Germinal center (tissue), 1 donor: ENCODE results near the gene HIVEP3.
"Not testable (repeated sequence)": the region's sequence is repeated elsewhere in the genome, so short reads cannot be mapped to it uniquely, and the experiment has no call there.

ENCODE experiments used
- DNase-seq: peaks from one replicate; pipeline ENCODE4 v3.0.0; 2012; ENCODE audit warnings: mixed read lengths, low spot score

Gene HIVEP3

DNA sequence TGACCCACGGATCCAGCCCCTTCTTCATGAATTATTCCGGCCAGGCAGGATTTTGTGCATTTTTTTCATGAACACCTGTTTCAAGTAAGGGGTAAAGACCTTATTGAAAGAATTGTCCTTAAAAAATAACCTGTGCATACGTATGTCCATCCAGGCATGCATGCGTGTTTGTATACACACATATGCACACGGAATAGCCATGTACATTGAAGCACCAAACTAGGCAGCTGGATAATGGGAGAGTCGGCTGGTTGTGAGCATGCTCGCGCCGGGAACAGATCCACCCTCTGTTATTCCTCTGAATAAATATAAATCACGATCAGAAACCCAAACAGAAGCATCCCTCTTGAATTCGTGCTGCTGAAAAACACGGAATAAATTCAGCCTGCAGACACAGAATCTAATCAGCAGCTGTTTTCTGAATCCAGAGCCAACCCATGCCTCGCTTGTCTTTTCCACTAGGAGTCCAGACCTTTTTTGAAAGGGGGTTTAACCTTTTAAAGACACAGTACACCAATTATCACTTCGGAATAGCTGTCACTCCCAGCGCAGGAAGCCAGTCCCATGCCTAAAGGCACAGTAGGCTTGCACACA, at the start of gene HIVEP3:
Gene HIVEP3, minus strand, starts transcription at position 473 of the 594 bp plus-strand sequence.
- no peak for DNase-seq

DNA sequence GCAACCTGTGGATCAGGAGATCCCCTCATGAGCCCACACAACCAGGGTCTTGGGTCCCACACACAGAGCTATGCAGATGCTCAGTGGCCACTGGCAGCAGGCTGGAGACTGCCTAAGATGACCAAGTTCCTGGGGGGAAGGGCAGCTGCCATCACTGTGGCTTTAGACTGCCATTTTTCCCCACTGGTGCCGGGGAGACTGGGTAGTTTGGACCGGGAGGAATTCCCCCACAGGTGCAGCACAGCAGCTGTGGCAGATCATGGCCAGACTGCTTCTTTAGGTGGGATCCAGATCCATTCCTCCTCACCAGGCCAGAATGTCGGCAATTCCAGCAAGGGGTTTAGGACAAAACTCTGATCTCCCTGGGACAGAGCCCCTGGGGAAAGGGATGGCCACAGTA, 45.7 kb upstream of the HIVEP3 start:
- no peak for DNase-seq

DNA sequence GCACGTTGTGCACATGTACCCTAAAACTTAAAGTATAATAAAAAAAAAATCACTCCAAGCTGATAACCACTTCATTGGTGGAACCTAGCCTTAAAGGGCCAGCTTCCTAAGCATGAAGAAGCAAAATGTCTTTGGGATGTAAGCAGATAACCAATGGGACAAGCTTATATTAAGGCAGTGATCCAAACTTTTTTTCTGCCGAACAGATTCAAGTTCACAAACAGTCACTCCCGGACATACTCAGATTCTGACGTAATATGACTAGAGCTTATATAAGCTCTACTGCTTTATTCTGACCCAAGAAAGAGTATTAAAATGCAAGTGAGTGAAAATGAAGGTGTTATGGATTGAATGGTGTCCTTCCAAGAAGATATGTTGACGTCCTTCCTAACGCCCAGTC, 44.9 kb upstream of the HIVEP3 start:
- DNase-seq: no peak

DNA sequence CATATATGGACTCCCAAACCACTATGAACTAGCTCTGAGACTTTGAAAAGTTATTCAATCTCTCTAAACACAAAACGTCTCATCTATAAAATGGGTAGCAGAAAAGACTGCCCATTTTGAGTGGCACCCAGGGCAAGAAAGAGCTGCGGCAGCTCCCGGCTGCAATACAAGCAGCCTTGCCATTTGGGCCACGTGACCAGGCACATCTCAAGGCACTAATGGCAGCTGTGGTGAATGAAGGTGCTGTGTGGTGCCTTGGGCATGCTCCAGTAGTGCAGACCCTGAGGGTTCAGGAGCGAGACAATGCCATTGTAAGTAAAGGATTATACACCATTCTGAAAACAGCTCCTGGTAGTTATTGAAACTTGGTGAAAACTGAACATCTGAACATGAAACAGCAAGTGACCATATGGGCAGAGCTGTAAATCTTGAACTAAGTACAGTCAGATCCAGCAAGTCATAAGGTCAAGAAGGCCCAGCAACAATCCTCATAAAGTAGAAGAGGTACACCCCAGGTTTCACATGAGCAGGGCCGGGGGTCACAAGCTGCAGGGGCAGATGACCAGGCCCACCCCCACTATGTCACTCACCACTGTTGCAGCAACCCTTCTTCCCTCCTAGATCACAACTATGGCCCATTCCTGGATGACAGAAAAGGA, 39.4 kb upstream of the HIVEP3 start:
- DNase-seq: no peak

DNA sequence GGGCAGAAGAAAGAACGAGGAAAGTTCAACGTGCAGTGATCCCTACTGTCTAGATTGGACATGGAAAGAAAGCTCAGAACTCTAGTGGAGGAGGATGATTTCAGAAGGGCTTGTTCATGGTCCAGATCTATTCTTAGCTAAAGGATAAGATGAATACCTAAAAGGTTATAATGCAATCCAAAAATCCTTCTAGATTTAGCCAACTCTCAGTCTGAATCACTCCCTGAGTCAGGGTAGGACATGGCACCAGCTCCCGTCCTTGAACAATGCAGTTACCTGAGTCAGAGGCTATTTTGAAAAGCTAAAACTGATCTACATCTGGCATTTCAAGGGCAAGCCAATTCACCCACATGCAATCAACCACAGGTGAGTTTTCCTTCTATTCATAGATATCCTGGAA, 38.8 kb upstream of the HIVEP3 start:
- DNase-seq: no peak

DNA sequence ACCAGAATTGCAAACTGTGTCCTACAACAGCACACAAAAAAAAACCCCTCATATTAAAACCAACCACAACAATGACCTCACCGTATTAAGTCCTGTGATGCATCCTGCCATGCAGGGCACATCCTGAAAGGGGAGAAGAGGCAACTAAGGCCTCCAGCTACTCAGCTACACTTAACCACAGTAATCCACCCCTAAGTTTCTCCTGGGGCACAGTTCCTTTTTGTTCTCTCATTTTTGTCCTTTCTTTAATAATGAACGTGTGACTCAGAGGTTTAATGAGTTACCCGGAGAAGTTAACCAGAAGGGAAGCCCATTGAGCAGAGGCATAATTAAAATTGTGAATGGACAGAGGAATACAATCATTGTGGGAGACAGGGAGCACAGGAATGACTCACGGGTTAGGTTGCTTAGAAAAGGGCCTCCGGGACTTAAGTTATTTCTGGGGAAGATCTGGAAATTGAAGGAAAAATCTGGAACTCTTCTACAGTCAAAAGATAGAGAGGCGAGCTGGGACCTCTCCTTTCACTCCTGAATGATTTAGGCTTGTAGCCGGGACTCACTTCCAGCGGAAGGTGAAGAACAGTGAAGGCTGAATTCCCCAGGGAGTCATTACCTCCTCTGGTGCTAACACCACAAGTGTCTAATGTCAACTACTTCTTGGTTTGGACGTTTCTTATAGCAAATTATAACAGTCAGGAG, 36.9 kb upstream of the HIVEP3 start:
- no peak for DNase-seq

DNA sequence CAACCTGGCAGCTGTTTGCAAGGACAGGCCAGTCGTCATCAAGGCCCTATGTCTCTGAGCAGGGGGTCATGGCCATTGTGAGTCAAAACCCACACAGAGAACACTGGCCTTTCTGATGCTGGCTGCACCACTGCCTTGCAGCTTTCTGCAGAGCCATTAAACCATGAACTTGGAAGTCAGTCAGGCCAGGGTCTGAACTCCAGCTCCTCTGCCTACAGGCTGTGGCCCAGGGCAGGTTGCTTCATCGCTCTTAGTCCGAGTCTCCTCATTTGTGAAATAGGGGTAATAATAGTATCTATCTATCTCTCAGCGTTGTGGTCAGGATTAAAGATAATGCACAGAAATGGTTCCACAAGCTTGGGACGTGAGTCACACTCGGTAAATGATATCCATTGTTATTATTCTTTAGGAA, 35.8 kb upstream of the HIVEP3 start:
- DNase-seq: no peak

DNA sequence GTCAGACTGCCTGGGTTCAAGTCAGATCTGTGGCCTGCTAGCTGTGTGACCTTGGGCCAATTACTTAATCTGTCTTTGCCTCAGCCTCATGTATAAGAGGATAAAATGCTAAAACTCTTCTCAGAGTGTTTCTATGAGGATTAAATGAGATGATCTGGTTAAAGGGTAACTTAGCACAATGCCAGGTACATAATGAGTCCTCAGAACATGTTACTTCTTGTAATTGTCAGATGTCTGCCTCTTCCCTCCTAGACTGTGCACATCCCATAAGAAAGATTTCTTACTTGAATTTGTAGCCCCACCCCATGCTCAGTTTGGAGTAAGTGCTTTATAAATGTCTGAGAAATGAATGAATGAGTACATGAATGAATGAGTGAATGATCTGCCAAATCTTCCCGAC, 34.6 kb upstream of the HIVEP3 start:
- DNase-seq: no peak

DNA sequence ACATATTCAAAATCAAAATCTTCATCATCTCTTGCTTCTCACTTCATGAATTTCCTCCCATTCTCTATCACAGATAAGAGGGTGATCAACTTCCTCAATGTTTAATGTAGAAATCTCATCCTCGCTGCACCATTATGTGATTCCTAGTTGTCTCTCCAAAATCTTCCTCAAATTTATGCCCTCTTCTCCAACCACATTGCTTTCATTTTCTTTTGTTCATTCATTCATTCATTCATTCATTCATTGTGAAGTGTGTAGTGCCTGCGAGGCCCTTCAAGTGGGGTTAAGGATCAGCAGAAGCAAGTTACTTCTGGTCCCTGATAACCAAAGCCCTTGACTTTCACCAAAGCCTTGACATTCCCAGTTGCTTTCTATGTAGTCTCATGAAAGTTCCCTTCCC, 33.5 kb upstream of the HIVEP3 start:
- no peak for DNase-seq

DNA sequence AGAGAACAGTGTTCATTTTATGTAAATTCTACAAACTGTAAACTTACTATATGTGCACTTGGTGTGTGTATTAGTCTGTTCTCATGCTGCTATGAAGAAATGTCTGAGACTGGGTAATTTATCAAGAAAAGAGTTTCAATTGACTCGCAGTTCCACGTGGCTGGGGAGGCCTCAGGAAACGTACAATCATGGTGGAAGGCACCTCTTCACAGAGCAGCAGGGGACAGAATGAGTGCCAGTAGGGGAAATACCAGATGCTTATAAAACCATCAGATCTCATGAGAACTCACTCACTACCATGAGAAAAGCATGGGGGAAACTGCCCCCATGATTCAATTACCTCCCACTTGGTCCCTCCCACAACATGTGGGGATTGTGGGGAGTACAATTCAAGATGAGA, 32.8 kb upstream of the HIVEP3 start:
- DNase-seq: not testable (repeated sequence)

DNA sequence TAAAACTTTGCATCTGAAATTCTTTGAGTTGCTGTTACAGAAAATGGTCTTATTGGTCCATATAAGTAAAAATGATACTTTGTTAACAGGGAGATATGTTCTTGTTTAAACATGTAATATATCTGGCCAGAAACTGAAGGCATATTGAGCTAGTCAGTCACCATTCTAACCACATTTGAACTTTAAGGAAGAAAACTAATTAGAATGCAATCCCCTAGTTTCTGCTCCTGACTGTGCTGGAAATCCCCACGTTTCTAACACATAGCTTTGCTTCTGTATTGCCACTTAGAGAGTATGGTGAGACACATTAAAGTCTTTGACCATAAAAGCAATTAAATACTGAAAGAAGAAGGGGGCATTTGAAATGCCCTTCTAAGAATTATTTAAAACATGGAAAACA, 32.1 kb upstream of the HIVEP3 start:
- no peak for DNase-seq

DNA sequence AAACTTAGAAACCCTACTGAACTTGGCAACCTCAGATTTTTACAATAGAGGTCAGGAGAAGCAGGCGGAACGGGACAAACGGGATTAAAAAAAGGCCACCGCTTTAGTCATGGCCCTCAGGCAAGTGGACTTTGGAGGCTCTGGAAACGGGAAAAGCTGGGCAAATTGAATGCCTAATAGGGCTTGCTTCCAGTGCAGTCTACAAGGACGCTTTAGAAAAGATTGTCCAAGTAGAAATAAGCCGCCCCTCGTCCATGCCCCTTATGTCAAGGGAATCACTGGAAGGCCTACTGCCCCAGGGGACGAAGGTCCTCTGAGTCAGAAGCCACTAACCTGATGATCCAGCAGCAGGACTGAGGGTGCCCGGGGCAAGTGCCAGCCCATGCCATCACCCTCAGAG, 27.2 kb upstream of the HIVEP3 start:
- DNase-seq: not testable (repeated sequence)

DNA sequence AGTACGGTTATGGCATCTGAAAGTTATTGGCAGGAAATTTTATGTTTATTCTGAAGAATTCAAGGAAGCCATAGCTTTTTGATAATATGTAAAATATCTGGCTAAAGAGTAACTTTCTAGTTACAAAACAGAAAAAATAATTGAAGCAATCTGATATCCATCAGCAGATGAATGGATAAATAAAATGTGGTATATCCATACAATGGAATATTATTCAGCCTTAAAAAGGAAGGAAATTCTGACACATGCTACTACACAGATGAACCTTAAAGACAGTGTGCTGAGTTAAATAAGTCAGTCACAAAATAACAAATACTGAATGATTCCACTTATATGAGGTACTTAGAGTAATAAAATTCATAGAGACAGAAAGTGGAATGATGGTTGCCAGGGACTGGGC, 25.0 kb upstream of the HIVEP3 start:
- DNase-seq: no peak

DNA sequence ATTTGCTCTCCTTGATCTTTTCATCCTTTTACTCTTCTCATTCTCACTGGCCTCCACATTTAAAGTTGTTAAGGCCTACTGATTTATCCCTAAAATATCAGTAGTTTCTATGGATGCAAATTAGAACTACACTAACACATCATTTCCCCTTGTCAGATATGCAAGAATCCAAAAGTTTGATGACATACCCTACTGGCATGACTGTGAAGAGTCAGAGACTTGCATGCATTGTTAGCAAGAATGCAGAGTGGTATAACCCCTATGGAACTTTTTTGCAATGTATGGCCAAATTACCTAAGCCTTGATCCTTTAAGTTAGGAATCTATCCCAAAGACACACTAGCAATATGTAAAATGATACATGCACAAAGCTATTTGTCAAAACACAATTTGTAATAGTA, 23.6 kb upstream of the HIVEP3 start:
- no peak for DNase-seq

DNA sequence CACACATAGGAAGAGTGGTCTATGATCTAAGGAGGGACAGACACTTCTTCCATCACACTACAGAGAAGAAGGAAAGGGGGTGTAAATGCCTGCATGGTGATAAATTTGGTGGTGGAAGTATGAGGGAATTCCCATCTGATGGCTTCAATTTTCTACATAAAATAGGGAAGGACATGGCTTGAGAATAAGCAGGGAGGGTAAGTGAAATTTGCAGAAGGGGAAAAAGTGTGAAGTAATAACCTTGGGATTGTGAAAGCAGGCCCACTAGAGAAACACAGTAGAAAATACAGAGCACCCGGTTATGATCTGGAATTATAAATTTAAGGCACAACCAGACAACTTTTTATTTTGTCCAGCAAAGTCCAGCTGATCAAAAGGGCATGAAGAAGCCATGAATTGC, 22.7 kb upstream of the HIVEP3 start:
- DNase-seq: no peak

DNA sequence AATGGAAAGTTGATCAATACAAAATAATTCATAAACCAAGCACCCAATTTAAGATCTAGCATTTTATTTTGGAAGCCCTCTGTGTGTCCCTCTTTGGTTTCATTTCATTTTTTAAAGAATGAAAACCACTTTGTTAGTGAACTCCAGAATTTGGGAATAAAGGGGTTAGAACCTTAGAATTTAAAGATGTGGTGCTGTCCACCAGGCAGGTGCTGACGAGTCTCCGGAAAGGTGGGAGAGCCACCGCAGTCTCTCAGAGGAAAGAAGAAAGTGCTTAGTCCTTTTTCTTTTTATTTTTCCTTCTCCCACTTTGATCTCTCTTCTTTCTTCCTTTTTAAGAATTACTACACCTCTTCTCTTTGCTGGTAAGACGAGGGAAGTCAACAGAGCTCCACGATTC, 20.5 kb upstream of the HIVEP3 start:
- DNase-seq: no peak

DNA sequence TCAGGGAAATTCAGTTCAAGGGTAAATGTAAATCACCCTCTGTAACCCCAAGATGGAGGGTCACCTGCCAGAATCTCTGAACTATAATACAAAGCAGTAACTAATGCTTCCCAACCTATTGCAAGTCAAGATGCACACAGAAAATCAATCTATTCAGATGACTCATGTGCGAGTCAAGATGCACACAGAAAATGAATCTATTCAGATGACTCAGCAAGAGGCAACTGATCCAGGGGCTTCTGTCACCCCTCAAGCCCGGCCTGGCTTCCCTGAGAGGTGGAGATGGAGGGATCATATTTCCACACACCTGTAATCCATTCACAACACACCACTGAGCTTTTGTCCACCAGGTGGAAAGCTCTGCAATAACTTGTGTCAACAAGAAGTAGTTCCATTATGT, 17.4 kb upstream of the HIVEP3 start:
- DNase-seq: no peak

DNA sequence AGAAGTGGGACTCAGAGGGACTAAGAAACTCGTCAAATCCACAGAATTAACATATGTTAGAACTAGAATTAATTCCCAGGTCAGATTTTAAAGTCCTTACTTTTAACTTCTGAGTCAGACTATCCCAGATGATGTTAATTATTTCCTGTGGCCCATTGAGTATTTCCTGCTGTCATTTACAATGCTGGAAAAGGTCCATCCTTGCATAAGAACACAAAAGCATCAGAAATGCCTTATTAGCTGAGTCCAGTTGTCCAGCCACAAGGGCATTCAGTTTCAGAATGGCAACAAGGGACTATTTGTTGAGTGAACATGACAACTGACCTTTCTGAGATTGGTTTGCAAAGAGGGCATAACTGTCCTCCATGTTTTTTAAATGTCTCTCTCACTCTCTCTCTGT, 16.5 kb upstream of the HIVEP3 start:
- no peak for DNase-seq

DNA sequence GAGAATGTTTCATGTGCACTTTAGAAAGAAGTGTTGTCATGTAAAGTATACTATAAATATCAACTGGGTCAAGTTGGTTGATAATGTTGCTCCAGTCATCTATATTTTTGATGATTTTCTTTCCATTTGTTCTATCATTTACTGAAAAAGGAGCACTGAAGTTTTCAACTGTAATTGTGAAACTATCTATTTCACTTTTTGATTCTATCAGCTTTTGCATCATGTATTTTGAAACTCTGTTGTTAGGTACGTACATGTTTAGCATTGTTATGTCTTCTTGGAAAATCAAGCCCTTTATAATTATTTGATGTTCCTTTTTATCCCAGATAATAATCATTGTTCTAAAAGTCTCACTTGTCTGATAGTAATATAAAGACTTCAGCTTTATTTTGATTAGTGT, 14.4 kb upstream of the HIVEP3 start:
- DNase-seq: no peak

DNA sequence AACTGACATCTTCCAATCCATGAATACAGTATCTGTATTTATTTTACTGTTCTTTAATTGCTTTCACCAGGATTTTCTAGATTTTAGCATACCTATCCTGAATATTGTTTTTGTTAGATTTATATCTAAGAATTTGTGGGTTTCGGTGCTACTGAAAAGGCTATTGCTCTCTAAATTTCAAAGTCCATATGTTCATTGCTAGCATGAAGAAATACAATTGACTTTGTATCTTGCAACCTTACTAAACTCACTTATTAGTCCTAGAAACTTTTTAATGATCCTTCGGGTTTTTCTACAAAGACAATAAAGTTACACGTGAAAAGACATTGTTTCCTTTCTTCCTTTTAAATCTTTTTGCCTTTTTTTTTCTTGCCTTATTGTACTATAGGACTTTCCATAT, 12.9 kb upstream of the HIVEP3 start:
- DNase-seq: no peak

DNA sequence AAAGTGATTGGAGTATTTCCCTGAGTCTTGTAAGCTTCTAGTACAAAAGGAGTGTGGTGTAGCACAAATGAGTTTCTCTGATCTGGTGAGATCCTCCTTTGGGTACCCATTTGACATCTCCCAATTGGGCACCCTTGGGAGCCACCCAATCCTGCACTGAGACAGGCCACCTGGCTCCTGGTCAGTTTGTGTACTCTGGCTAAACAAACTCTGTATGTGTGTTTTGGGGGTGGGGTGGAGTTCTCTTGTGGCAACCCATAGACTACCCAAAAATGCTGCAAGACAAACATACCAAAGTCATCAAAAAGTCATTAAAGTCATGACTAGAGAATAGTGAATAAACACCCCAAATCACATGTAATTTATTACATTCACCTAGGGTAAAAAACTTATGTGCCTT, 8.4 kb upstream of the HIVEP3 start:
- DNase-seq: no peak

DNA sequence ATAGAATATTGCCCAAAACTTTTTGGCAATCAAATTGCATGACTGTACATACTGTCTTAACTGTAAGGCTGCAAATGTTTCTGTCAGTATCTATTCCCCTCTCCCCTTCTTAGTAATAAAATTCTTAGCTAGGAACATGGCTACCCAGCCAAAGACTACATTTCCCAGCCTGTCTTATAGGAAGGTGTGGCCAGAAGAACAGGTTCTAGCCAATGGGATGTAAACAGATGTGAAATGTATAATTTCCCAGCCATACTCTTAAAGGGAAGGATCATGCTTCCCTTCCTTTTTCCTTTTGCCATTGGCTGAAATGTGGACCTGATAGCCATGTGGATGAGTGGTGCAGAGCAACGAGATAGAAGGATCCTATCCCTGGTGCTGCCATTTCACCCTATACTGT, 7.0 kb upstream of the HIVEP3 start:
- no peak for DNase-seq

DNA sequence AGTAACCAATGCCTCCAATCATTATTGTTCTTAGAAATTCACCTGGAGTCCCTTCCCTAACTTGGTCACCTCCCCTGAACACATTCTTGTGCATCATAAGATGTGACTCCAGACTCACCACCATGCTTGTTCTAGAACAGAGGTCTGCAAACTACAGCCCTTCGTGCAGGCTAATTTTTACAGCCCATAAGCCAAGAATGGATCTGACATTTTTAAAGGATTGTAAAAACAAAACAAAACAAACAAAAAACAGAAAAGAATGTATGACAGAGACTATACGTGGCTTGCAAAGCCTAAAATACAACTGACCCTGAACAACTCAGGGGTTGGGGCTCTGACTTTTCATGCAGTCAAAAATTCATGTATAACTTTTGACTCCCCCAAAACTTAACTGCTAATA, 6.2 kb upstream of the HIVEP3 start:
- no peak for DNase-seq

DNA sequence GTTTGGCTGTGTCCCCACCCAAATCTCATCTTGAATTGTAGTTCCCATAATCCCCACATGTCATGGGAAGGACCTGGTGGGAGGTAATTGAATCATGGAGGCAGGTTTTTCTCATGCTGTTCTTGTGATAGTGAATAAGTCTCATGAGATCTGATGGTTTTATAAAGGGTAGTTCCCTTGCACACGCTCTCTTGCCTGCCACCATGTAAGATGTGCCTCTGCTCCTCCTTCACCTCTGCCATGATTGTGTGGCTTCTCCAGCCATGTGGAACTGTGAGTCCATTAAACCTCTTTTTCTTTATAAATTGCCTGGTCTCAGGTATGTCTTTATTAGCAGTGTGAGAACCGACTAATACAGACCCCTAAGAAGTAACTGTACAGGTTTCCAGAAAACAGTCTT, 2.5 kb upstream of the HIVEP3 start:
- DNase-seq: not testable (repeated sequence)
